ENCODE data around the gene HEPHL1.

HEPHL1 gene

DNA sequence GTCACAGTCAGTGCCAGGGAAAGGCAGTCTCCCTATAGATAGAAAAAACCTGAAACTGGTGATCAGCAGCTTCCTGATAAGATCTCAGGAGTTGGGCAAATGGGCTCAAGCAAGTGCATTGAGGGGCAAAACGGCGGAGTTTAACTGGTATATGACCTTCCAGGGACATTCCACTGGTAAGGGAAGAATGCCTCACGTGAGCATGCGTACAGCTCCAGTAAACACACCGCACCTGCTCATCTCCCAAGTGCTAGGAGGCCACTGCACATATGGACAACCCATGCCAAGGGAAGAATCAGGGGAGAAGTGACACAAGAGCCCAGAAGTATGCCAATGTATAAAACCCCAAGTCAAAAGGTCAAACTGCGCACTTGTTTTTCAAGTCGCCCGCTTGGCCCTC is 11.6 kb downstream of the HEPHL1 start:
- H3K4me1 Mint-ChIP-seq, result no peaks in the 10 kb centered on the region
- peaks cover 0 to 5% of the 10 kb centered on the region in 2 donors for H3K27me3 Mint-ChIP-seq
- peaks cover 0 to 7% of the 10 kb centered on the region in 2 donors for H3K9me3 Mint-ChIP-seq
- ATAC-seq (replicated peaks) (no peak), DNase-seq (no peak)
- H3K36me3 Mint-ChIP-seq, result no peaks in the 10 kb centered on the region
- H3K27ac Mint-ChIP-seq, result no peak overlapping the region
- no peak overlapping the region for H3K4me3 Mint-ChIP-seq

DNA sequence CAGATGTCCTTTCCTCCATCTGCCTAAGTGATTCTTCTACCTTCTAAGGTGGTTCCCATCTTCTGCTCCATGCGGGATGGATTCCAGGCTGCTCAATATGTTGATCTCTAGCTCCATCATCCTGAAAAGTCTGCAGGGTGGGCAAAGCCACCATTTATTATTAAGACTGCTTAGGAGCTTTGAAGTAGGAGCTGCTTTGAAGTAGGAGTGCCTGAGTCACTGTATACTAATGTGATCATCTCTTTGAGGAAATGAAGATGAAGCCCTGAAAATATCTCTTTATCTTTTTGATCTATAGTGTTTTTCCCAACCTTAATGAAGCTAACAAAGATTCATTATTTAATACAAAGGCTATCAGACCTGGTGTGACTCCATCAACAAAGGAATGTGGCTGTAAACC is 13.1 kb downstream of the HEPHL1 start:
- ATAC-seq (replicated peaks) (no peak), DNase-seq (no peak)
- Mint-ChIP-seq H3K9me3 (peaks cover 0 to 7% of the 10 kb centered on the region in 2 donors), H3K27me3 (peaks cover 0 to 5% of the 10 kb centered on the region in 2 donors), H3K4me3 (no peak overlapping the region), H3K36me3 (no peaks in the 10 kb centered on the region), H3K27ac (no peak overlapping the region), H3K4me1 (no peaks in the 10 kb centered on the region)

DNA sequence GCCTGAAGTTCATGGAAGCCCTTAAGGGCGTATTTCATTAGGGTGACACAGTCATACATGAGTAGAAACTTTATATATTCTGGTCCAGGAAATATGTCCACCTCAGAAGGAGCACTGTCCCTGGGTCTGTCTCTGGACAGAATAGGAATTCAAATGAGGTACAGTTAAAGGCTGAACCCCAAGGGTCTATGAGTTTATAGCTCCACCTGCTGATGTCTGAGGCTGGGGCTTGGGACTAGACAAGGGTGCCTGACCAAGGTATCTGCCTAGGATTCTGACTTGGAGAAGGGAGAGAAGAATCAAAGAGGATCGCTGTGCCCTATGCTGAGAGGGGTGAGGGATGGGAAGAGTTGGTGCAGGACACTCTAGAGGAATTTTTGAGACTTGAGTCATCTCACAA is 14.9 kb downstream of the HEPHL1 start:
- no peak overlapping the region for H3K27ac Mint-ChIP-seq
- no peaks in the 10 kb centered on the region for H3K36me3 Mint-ChIP-seq
- H3K4me3 Mint-ChIP-seq, result no peak overlapping the region
- ATAC-seq (replicated peaks) (no peak), DNase-seq (no peak)
- peaks cover 0 to 5% of the 10 kb centered on the region in 2 donors for H3K27me3 Mint-ChIP-seq
- H3K4me1 Mint-ChIP-seq, result no peaks in the 10 kb centered on the region
- H3K9me3 Mint-ChIP-seq, result peaks cover 0 to 7% of the 10 kb centered on the region in 2 donors

DNA sequence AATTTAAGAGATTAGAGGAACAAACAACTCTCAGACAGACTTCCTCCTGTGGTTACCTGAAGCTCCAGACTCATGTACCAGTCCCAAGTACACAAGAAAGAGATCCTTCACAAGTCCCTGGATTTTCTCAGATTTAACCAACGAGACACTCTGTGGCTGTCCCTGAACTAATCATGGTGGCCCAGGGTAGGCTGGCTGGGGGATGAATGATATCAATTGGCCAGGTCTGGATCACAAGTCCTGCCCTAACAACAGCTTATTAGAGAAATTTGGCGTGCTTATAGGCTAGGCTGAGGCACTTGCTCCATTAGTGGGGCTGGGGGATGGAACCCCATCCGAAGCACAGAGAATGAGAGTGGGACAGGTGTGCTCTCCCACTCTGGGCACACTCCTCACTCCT is 22.1 kb downstream of the HEPHL1 start:
- ATAC-seq (replicated peaks), result no peak
- Mint-ChIP-seq H3K9me3 (no peaks in the 10 kb centered on the region), H3K36me3 (no peaks in the 10 kb centered on the region), H3K27ac (no peak overlapping the region), H3K4me3 (no peak overlapping the region), H3K4me1 (no peaks in the 10 kb centered on the region), H3K27me3 (no peaks in the 10 kb centered on the region)
- DNase-seq, result no peak

DNA sequence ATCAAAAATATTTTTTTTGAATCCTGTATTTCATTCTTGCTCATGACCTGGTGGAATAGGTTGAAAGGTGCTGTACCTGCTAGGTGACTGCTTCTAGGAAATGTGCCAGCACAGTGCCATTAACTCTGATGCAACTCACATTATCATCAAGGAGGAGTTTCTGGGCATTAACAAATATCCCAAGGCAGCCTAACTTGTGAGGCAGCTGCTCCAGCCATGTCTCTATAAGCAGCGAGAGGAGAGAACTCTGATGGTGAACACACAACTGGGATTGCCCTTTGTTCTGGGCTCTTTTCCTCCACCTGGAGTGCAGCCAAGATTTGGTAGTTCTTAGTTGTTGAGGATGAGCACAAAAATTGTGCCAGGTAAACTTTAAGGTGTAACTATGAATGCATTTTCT is 25.6 kb downstream of the HEPHL1 start:
- H3K36me3 Mint-ChIP-seq, result no peaks in the 10 kb centered on the region
- no peak overlapping the region for H3K27ac Mint-ChIP-seq
- no peaks in the 10 kb centered on the region for H3K4me1 Mint-ChIP-seq
- DNase-seq (no peak), ATAC-seq (replicated peaks) (no peak)
- H3K27me3 Mint-ChIP-seq, result no peaks in the 10 kb centered on the region
- H3K9me3 Mint-ChIP-seq, result no peaks in the 10 kb centered on the region
- no peak overlapping the region for H3K4me3 Mint-ChIP-seq

DNA sequence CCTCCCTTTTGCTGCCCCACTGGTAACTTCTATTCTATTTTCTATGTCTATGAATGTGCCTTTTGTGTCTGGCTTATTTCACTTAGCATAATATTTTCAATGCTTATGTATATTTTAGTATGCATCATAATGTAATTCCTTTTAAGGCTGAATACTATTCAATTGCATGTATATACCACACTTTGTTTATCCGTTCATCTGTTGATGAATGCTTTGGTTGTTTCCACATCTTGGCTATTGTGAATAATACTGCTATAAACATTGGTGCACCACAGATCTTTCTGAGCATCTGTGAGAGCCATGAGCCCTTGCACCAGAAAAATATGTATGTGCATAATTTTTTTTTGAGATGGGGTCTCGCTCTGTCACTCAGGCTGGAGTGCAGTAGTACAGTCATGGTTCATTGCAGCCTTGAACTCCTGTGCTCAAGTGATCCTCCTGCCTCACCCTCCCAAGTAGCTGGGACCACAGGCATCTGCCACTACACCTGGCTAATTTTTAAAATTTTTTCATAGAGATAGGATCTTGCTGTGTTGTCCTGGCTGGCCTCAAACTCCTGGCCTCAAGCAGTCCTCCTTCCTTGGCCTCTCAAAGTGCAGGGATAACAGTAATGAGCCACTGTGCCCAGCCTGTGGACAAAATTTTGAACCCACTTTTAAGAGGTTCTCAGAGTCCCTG is 27.0 kb downstream of the HEPHL1 start:
- no peak for DNase-seq
- Mint-ChIP-seq H3K9me3 (peaks cover under 1 to 1% of the 10 kb centered on the region in 2 donors), H3K27me3 (peaks cover 0 to 1% of the 10 kb centered on the region in 2 donors), H3K4me1 (no peaks in the 10 kb centered on the region), H3K4me3 (no peak overlapping the region), H3K36me3 (no peaks in the 10 kb centered on the region), H3K27ac (no peak overlapping the region)
- ATAC-seq (replicated peaks), result no peak

DNA sequence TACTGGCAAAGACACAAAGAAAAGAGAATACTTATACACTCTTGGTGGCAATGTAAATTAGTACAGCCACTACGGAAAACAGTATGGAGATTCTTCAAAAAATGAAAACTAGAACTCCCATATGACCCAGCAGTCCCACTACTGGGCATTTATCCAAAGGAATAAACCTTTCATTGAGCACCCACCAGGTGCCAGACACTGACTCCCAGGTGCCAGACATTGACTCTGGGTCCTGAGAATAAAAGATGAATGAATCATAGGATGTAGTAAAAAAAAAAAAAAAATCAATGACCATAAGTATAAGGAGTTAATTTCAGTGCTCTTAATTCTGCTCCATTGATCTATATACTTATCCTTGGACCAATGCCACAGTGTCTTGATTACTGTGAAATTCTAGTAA is 28.2 kb downstream of the HEPHL1 start:
- H3K9me3 Mint-ChIP-seq, result peaks cover 3 to 5% of the 10 kb centered on the region in 2 donors
- peaks cover 0 to 5% of the 10 kb centered on the region in 2 donors for H3K27me3 Mint-ChIP-seq
- no peak for DNase-seq
- no peaks in the 10 kb centered on the region for H3K4me1 Mint-ChIP-seq
- H3K36me3 Mint-ChIP-seq, result no peaks in the 10 kb centered on the region
- H3K4me3 Mint-ChIP-seq, result no peak overlapping the region
- no peak for ATAC-seq (replicated peaks)
- H3K27ac Mint-ChIP-seq, result no peak overlapping the region

DNA sequence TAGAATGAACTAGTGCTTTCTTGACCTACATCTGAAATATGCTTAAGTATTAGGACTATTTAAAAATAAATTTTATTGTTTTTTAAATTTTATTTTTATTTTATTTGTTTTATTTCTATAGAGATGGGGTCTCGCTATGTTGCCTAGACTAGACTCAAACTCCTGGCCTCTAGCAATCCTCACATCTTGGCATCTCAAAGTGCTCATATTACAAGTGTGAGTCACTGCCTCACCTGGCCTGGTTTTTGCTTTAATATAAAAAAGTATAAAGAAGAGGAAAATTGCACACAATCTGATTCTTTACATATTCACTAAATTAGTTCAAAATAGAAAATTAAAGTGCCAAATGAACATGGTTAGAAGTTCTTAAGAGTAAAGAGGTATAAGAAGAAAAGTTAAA is 37.5 kb downstream of the HEPHL1 start:
- Mint-ChIP-seq H3K4me1 (no peaks in the 10 kb centered on the region), H3K27me3 (peaks cover 0 to 12% of the 10 kb centered on the region in 2 donors), H3K4me3 (no peak overlapping the region), H3K36me3 (no peaks in the 10 kb centered on the region), H3K27ac (no peak overlapping the region), H3K9me3 (peaks cover 0 to 2% of the 10 kb centered on the region in 2 donors)
- ATAC-seq (replicated peaks) (no peak), DNase-seq (no peak)

DNA sequence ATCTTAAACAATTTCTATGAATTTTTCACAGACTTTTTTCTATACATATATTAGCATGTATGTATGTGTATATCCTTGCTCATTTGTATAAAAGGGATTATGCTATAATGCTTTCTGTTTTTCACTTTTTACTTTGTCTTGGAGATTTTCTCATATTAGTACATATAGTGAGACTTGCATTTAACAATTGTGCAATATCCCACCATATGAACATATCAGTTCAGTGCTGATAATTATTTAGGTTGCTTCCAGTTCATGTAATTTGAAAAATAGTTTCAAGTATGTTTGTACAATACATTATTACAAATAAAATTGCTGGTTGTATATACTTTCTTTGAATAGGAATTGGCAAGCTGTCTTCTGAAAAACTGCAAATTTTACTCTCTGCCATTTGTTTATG is 37.9 kb downstream of the HEPHL1 start:
- no peaks in the 10 kb centered on the region for H3K36me3 Mint-ChIP-seq
- H3K9me3 Mint-ChIP-seq, result no peaks in the 10 kb centered on the region
- no peaks in the 10 kb centered on the region for H3K4me1 Mint-ChIP-seq
- H3K4me3 Mint-ChIP-seq, result no peak overlapping the region
- ATAC-seq (replicated peaks) (no peak), DNase-seq (no peak)
- H3K27ac Mint-ChIP-seq, result no peak overlapping the region
- H3K27me3 Mint-ChIP-seq, result peaks cover 0 to 12% of the 10 kb centered on the region in 2 donors

DNA sequence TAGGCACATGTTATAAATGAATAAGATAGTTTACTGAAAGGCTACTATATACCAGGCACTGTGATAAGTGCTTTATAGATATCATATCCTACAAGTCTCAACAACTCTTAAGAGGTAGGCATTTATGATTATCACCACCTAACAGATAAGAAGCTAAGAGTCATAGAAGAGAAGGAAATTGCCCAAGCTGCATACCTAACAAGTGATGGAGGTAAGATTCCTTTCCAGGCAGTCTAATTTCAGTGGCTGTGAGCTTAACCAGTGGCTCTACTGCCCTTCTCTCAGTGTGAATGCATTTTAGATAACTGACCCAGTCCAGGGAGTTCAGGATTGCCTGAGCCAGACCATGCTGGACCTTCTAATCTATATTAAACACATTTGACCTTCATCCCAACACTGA is 39.2 kb downstream of the HEPHL1 start:
- Mint-ChIP-seq H3K27ac (no peak overlapping the region), H3K9me3 (no peaks in the 10 kb centered on the region), H3K4me1 (no peaks in the 10 kb centered on the region), H3K27me3 (peaks cover 0 to 8% of the 10 kb centered on the region in 2 donors), H3K4me3 (no peak overlapping the region), H3K36me3 (no peaks in the 10 kb centered on the region)
- ATAC-seq (replicated peaks), result no peak
- DNase-seq, result no peak

DNA sequence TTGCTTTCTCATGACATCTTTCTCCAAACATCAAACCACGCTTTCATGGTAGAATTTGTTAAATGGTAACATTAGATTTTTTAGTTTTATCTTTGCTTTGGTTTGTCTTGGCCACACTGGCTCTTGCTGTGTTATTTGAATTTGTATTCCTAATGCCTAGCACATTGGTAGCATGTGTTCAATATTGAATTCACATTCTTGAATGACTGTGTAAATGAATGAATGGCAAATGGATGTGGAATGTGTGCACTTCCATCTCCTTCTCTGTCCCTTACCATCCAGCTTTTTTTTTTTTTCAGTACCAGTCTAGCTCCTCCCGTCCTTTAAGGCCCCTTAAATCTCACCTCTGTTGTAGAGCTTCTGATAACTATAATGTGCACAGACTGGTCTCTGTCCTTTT is 41.2 kb downstream of the HEPHL1 start:
- H3K4me1 Mint-ChIP-seq, result no peaks in the 10 kb centered on the region
- ATAC-seq (replicated peaks) (no peak), DNase-seq (no peak)
- no peak overlapping the region for H3K4me3 Mint-ChIP-seq
- H3K9me3 Mint-ChIP-seq, result no peaks in the 10 kb centered on the region
- H3K27ac Mint-ChIP-seq, result no peak overlapping the region
- H3K27me3 Mint-ChIP-seq, result peaks cover 0 to 7% of the 10 kb centered on the region in 2 donors
- H3K36me3 Mint-ChIP-seq, result no peaks in the 10 kb centered on the region

DNA sequence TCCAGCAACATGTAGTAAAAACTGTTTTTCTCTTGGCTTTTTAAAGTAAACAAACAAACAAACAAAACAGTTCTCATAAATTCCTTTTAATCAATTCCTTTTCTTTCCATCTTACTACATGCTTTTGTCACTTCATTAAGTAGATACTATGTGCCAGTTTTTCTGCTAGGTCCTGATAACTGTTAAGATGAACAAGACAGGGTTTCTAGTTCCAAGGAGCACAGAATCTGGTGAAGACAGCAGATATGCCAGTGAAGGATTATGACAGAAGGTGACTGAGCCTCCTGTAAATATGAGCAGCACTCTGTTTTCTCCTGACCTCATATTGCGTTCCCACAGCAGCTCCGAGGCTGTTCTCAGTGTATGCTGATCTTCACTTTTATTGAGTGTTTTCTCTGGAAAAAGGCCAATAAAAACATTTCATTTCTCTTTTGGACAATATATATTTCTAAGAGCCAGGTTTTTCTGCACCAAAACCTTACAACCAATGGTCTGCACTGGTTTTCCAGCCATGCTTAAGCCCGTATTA is 45.8 kb downstream of the HEPHL1 start:
- H3K4me1 Mint-ChIP-seq, result no peaks in the 10 kb centered on the region
- H3K36me3 Mint-ChIP-seq, result no peaks in the 10 kb centered on the region
- H3K27ac Mint-ChIP-seq, result no peak overlapping the region
- DNase-seq, result no peak
- no peaks in the 10 kb centered on the region for H3K27me3 Mint-ChIP-seq
- H3K4me3 Mint-ChIP-seq, result no peak overlapping the region
- ATAC-seq (replicated peaks), result no peak
- no peaks in the 10 kb centered on the region for H3K9me3 Mint-ChIP-seq

DNA sequence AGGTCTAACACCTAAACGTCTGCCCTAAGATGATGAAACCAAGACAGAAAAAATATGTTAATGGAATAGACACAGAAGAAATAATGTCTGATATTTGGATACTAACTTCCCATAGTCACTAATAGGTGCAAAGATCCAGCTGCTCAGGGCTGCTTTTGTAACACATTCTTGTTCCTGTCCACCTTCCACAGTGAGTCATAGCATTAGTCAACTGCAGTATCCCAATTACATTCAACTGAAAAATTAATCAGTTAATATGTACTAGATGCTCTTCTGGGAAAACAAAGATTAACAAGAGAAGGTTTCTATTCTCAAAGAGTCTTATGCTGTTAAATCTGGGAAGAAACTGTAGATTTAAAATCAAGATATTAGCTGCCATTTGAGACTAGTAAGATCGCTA is 47.6 kb downstream of the HEPHL1 start:
- Mint-ChIP-seq H3K27ac (no peak overlapping the region), H3K4me3 (no peak overlapping the region), H3K4me1 (no peaks in the 10 kb centered on the region), H3K9me3 (no peaks in the 10 kb centered on the region), H3K36me3 (no peaks in the 10 kb centered on the region), H3K27me3 (no peaks in the 10 kb centered on the region)
- no peak for DNase-seq
- no peak for ATAC-seq (replicated peaks)

DNA sequence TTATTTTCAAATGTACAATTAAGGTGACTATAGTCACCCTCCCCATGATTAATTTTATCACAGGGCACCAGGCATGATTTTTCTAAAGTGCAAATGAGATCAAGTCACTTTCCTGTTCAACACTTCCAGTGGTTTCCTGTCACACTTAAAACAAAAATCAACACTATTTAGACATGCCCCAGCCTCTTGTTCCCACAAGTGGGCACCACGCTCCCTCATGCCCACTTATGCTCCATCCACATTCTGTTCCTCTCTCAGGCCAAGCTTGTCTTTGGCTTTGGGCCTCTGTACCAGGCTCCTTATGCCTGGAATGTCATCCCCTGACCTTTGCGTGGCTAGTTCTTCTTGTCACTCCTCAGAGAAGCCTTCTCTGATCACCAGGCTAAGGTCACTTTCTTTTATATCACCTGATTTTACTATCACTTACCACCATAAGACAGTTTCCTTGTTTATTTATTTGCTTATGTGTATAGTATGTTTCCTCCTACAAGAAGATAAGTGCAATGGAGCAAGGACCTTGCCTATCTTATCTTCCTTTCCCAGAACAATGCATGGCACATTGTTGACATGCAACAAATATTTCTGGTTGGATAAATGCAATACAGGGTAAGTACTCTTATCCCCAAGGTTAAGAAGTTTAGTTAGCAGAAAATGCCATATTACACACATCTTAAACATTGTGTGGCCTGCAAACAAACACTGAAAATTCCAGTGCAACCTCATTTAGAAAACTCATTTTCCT is 56.6 kb downstream of the HEPHL1 start:
- Mint-ChIP-seq H3K27me3 (peaks cover 0 to 4% of the 10 kb centered on the region in 2 donors), H3K4me3 (no peak overlapping the region), H3K27ac (no peak overlapping the region), H3K36me3 (peaks cover 0 to 4% of the 10 kb centered on the region in 2 donors), H3K9me3 (peaks cover 2 to 4% of the 10 kb centered on the region in 2 donors), H3K4me1 (peaks cover 0 to 2% of the 10 kb centered on the region in 2 donors)
- ATAC-seq (replicated peaks) (no peak), DNase-seq (no peak)

DNA sequence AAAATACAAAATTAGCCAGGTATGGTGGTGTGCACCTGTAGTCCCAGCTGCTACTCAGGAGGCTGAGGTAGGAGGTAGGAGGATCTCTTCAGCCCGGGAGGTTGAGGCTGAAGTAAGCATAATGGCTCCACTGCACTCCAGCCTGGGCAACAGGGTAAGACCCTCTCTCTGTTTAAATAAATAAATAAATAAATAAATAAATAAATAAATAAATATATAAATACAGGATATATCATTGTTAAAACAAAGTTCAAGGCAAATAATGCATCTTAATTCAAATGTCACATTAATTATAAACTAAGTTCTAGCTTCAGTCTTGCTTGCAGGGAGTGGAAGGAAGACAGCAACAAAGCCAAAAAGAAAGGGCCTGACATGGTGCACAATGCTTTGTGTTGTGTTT is 63.0 kb downstream of the HEPHL1 start:
- Mint-ChIP-seq H3K27ac (no peak overlapping the region), H3K36me3 (peaks cover 1 to 4% of the 10 kb centered on the region in 2 donors), H3K4me1 (no peaks in the 10 kb centered on the region), H3K27me3 (peaks cover 4 to 5% of the 10 kb centered on the region in 2 donors), H3K9me3 (peaks cover 4% of the 10 kb centered on the region in 2 donors), H3K4me3 (no peak overlapping the region)
- ATAC-seq (replicated peaks) (no peak), DNase-seq (no peak)

Data from stimulated activated naive B cell treated with anti-CD40 and anti-IgM and Interleukin-4, amounts not matched to agents 10 μg/mL and 1 μg/mL and 100 μg/mL, for 72 hours (primary cell).